GM12865 (cell line): ENCODE measurements around the gene RRBP1.

Experiments used
- DNase-seq: peaks from one replicate; pipeline ENCODE4 v3.0.0; 2010; ENCODE audit warnings: low read depth
- H3K4me3 ChIP-seq: 2 replicates; pipeline ENCODE4 v1.5.1; 2011; ENCODE audit warnings: mild to moderate bottlenecking, low read depth, low read length, control low read depth
- CTCF ChIP-seq: IDR thresholded peaks from 2 replicates; pipeline ENCODE4 v1.5.1; 2011; ENCODE audit warnings: low read length, control low read depth, low read depth, inconsistent platforms; ENCODE audit not compliant: insufficient read depth; ENCODE audit errors: missing control alignments

The RRBP1 gene

GRCh38 chr20:17569616-17570346, 112.3 kb downstream of the RRBP1 start, which contains the start of gene DSTN:
Gene DSTN, plus strand, starts transcription at chr20:17570075. Its CDS starts 134 bp downstream, at chr20:17570209.
- peak; percentile 89 for DNase-seq
- H3K4me3 ChIP-seq = peak within 1 kb of the TSS; percentile 65
- TF ChIP-seq CTCF = no peak

DNA sequence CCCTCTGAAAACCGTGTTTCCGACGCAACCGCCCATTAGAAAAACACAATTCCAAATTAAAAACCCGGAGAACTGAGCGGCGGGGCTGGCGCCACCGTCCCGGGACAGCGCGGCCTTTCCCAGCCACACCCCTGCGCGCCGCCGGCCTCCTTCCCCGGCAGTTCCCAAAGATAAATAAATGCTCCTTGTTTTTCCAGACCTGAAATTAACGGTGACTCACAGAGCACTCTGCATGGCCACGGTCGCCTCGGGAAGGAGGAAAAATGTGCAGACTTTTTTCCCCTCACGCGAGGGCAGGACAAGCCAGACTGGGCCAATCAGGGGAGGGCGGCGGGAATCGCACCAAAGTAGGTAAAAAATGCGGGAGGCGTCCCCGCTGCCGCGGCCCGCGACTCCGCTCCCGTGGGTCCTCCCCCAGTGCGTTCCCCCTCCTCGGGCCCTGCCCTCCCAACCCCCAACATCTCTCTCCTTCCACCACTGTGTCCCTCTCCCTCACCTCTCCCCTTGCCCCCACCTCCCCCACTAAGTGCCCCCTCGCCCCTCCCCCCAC, 113.0 kb downstream of the RRBP1 start:
- H3K4me3 ChIP-seq = no peak overlapping the region
- no peak for DNase-seq
- TF ChIP-seq CTCF = no peak

GRCh38 chr20:17568045-17568788, 113.8 kb downstream of the RRBP1 start:
- TF ChIP-seq CTCF = no peak
- DNase-seq = no peak
- no peak overlapping the region for H3K4me3 ChIP-seq

GRCh38 chr20:17566345-17566744, 115.7 kb downstream of the RRBP1 start:
- DNase-seq = no peak
- H3K4me3 ChIP-seq = no peak overlapping the region
- no peak for TF ChIP-seq CTCF

- TF ChIP-seq CTCF = no peak
- DNase-seq = no peak
- no peak overlapping the region for H3K4me3 ChIP-seq
Measured at GRCh38 chr20:17565169-17565845, 116.7 kb downstream of the RRBP1 start.
